ENCODE results near the gene IMPACT. TPM values are rescaled to one million over a fixed set of nuclear protein-coding genes. Genes with fewer than 3 reads are reported as not detected.

The IMPACT gene
- total RNA-seq, 3 donors from 2014 or later, result 29.0 to 33.7 (median 30.2) TPM

DNA sequence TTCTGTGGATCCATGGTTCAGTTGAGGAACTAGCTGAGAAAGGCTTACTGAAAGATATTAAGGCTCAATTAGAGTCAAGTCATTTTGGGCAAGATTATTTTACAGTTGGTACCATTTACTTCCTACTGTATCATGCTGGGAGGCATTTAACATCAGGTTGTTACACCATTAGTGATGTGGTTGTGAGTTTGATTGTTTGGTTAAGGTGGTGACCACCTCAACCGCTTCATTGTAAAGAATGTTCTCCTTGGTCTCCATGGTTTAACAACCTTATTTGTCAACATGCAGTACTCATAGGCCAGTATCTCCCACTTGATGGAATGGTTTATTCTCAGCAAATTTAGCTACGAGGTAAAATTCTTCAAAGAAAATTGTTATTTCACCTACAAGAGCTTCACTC is 68.1 kb downstream of the IMPACT start:
- Histone ChIP-seq H3K27me3 (no peaks in the 10 kb centered on the region), H3K4me3 (no peak overlapping the region), H3K36me3 (no peaks in the 10 kb centered on the region), H3K27ac (no peak overlapping the region), H3K4me1 (no peaks in the 10 kb centered on the region), H3K9me3 (no peaks in the 10 kb centered on the region)
- no peak for TF ChIP-seq POLR2AphosphoS5 (IDR thresholded peaks at IDR 0.05)
- TF ChIP-seq, protein P1, sequence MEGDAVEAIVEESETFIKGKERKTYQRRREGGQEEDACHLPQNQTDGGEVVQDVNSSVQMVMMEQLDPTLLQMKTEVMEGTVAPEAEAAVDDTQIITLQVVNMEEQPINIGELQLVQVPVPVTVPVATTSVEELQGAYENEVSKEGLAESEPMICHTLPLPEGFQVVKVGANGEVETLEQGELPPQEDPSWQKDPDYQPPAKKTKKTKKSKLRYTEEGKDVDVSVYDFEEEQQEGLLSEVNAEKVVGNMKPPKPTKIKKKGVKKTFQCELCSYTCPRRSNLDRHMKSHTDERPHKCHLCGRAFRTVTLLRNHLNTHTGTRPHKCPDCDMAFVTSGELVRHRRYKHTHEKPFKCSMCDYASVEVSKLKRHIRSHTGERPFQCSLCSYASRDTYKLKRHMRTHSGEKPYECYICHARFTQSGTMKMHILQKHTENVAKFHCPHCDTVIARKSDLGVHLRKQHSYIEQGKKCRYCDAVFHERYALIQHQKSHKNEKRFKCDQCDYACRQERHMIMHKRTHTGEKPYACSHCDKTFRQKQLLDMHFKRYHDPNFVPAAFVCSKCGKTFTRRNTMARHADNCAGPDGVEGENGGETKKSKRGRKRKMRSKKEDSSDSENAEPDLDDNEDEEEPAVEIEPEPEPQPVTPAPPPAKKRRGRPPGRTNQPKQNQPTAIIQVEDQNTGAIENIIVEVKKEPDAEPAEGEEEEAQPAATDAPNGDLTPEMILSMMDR (IDR thresholded peaks at IDR 0.05), result no peak
- no peak for TF ChIP-seq POLR2A (IDR thresholded peaks at IDR 0.05)
- intact Hi-C loops (cut with DNase I; ENCODE audit: low total_unique reads), result no loop called here
- DNase-seq (ENCODE audit: low spot score in 2 of 2), result no peak

DNA sequence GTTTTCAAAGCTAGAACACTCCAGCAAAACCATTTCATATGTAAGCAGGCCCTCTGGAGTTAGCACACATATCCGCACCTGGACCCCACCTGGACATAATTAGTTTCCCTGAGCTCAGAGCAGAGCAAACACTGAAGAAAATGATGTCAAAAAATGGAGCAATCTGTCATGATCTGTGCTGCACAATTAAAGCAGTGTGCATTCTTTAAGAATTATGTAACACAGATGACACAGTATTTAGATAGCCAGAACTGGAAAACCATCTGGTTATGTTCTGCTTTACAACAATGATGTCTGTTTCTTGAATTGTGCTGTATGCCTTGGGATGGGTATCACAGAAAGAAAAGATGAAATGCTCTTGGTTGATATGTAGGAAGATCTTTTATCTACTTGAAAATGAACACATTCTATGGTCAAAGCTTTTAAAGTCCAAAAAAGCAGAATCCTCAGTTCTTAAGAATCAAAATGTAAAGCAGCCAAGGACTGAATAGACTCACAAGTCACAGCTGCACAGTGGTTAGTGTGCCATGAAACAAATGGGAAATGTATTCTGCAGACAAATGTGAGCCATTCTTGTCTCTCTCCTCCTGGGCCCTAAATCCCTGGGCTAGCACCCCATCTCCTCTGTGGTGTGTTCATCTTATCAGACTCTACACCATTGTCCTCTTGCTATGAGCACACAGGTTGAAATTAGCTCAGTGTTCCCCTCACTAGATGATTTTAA is 70.7 kb downstream of the IMPACT start:
- H3K27me3 ChIP-seq, result no peaks in the 10 kb centered on the region
- intact Hi-C loops (cut with DNase I; ENCODE audit: low total_unique reads), result no loop called here

DNA sequence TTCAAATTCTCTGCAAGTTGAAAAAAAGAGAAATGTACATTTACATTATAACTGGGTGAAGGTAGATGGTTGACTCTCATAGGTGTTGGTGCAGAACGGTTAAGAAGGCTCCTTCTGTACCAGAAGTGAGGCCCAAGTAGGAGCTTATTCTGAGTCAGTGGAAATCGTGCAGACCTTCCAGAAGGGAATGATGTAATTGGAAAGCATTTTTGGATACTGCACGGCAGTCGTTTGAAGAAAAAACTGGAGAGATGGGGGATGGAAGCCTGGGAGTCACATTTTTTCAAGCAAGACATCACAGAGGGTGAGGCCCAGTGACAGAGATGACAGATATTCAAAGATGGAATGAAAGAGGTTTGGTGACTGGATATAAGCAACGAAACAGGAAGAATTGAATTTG is 73.3 kb downstream of the IMPACT start:
- TF ChIP-seq, protein P1 (IDR thresholded peaks at IDR 0.05), result no peak
- TF ChIP-seq POLR2A (IDR thresholded peaks at IDR 0.05) (no peak), POLR2AphosphoS5 (IDR thresholded peaks at IDR 0.05) (no peak)
- H3K27ac ChIP-seq, result no peak overlapping the region
- no peak for DNase-seq (ENCODE audit: low spot score in 2 of 2)
- H3K27me3 ChIP-seq, result no peaks in the 10 kb centered on the region
- H3K4me3 ChIP-seq, result no peak overlapping the region
- no peaks in the 10 kb centered on the region for H3K36me3 ChIP-seq
- intact Hi-C loops (cut with DNase I; ENCODE audit: low total_unique reads), result no loop called here
- H3K9me3 ChIP-seq, result no peaks in the 10 kb centered on the region
- no peaks in the 10 kb centered on the region for H3K4me1 ChIP-seq

More for the DNA sequence above, 70.7 kb downstream of the IMPACT start:
- no peak overlapping the region for H3K27ac ChIP-seq
- H3K9me3 ChIP-seq, result no peaks in the 10 kb centered on the region
- H3K4me1 ChIP-seq, result no peaks in the 10 kb centered on the region
- no peak overlapping the region for H3K4me3 ChIP-seq
- H3K36me3 ChIP-seq, result no peaks in the 10 kb centered on the region
- TF ChIP-seq, protein P1 (IDR thresholded peaks at IDR 0.05), result no peak
- TF ChIP-seq POLR2A (IDR thresholded peaks at IDR 0.05), result no peak
- TF ChIP-seq POLR2AphosphoS5 (IDR thresholded peaks at IDR 0.05), result no peak
- DNase-seq (ENCODE audit: low spot score in 2 of 2), result no peak

DNA sequence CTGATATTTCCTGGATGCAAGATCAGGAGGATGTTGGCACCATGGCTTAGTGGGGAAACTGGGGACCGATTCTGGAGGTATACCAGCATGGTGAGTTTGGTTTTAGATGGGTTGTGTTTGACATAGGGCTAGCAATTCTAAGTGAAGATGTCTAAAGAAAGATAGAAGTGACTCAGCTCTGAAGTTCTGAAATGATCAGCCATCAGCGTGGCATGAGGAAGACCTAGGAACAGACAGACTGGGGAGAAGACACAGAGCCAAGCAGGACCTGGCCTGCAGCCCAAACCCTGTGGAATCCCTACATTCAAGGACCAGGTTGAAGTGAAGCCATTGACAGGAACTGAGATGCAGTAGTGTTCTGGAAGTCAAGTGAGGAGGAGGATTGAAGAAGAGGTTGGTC is 73.7 kb downstream of the IMPACT start:
- Histone ChIP-seq H3K27ac (no peak overlapping the region), H3K36me3 (no peaks in the 10 kb centered on the region), H3K9me3 (no peaks in the 10 kb centered on the region), H3K4me1 (no peaks in the 10 kb centered on the region), H3K27me3 (no peaks in the 10 kb centered on the region), H3K4me3 (no peak overlapping the region)
- no peak for DNase-seq (ENCODE audit: low spot score in 2 of 2)
- intact Hi-C loops (cut with DNase I; ENCODE audit: low total_unique reads), result no loop called here
- TF ChIP-seq POLR2AphosphoS5 (IDR thresholded peaks at IDR 0.05), result no peak
- TF ChIP-seq, protein P1 (IDR thresholded peaks at IDR 0.05), result no peak
- TF ChIP-seq POLR2A (IDR thresholded peaks at IDR 0.05), result no peak

DNA sequence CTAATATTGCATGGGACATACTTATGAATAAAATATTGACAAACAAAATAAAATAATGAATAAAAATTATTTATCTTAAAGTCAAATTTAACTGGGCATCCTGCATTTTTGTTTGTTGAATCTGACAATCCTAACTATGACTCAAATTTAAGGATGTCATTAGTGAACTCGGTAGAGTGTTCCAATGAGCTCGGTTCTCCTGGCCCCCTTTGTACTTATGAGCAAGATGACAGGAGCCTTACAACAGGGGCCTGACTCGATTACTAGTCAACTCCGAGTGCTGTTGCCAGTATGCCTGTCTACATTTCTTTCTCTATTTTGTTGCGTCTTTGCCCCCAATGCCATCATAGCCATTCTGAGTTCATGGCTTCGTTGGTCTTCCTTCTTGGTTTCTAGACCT is 74.3 kb downstream of the IMPACT start:
- H3K4me3 ChIP-seq, result no peak overlapping the region
- intact Hi-C loops (cut with DNase I; ENCODE audit: low total_unique reads), result no loop called here
- no peaks in the 10 kb centered on the region for H3K4me1 ChIP-seq
- TF ChIP-seq POLR2A (IDR thresholded peaks at IDR 0.05), result no peak
- TF ChIP-seq, protein P1 (IDR thresholded peaks at IDR 0.05), result no peak
- no peaks in the 10 kb centered on the region for H3K27me3 ChIP-seq
- no peak for DNase-seq (ENCODE audit: low spot score in 2 of 2)
- no peak overlapping the region for H3K27ac ChIP-seq
- no peaks in the 10 kb centered on the region for H3K36me3 ChIP-seq
- no peaks in the 10 kb centered on the region for H3K9me3 ChIP-seq

All from breast epithelium (tissue), 4 donors.